ENCODE data around the gene SH3RF1. TPM values are rescaled to one million over a fixed set of nuclear protein-coding genes. Genes with fewer than 3 reads are reported as not detected.
"Not testable (repeated sequence)": the region's sequence is repeated elsewhere in the genome, so short reads cannot be mapped to it uniquely, and the experiment has no call there.

The SH3RF1 gene
- total RNA-seq, 1 experiment from 2014 or later, result 59.5 TPM

DNA sequence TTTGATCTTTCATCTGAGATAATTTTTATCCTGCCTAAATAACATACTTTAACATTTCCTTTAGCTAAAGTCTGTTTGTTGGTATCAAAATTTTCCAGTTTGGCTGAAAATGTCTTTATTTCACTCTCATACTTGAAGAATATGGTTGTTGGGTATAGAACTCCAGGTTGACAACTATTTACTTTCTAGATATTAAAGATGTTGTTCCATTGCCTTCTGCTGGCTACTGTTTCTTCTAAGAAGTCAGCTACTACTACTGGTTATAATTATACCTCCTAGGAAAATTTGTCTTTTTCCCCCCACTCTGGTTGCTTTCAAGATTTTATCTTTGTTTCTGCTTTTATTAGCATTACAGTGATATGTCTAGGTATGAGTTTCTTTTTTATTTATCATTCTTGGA, 75.7 kb downstream of the SH3RF1 start:
- peaks cover 5% of the 10 kb centered on the region; the same call in 1 of the 2 replicates for H4K20me1 ChIP-seq (ENCODE audit: insufficient read depth)
- no TSS peak for BruUV-seq (replicated peaks)
- POLR2A ChIA-PET, result interaction anchor here (0.6 kb wide), 1 partner anchor 60 kb away, joined by 5 read pairs; no protein-coding TSS in a partner anchor
- H3K9me2 ChIP-seq (ENCODE audit: insufficient read depth), result no peaks in the 10 kb centered on the region
- H3K9ac ChIP-seq (ENCODE audit: low read length), result no peak overlapping the region
- intact Hi-C loops (cut with micrococcal nuclease), result no loop called here
- H3K4me2 ChIP-seq (ENCODE audit: low read length), result no peak overlapping the region
- no peaks in the 10 kb centered on the region for H3K9me3 ChIP-seq (ENCODE audit: control insufficient read depth in 1 of 2, insufficient read depth in 1 of 2, low read depth in 1 of 2, low read length in 2 of 2)
- H3K4me1 ChIP-seq (ENCODE audit: control insufficient read depth in 1 of 2, insufficient read depth in 2 of 2, low read length in 2 of 2), result no peaks in the 10 kb centered on the region
- TF ChIP-seq SRF (IDR thresholded peaks at IDR 0.05; ENCODE audit: low read depth), result no peak
- TF ChIP-seq JUND (IDR thresholded peaks at IDR 0.05), result no peak
- RAD21 ChIA-PET (ENCODE audit: low non-redundant PET in 1 of 2, low total read pairs in 2 of 2, uncharacterized antibody in 2 of 2, unreplicated experiment in 2 of 2), result no interaction called here
- CTCF ChIA-PET, result no interaction called here
- DNase-seq (ENCODE audit: low read depth, low spot score) (no peak), ATAC-seq (no peak)
- no peak overlapping the region for H3K27ac ChIP-seq (ENCODE audit: low read depth, low read length)
- no peak overlapping the region for H3K4me3 ChIP-seq (replicated peaks in 1 of 2; ENCODE audit: low read depth in 1 of 2, low read length in 2 of 2)
- no peak overlapping the region for H2AFZ ChIP-seq (ENCODE audit: low read depth, low read length, poor library complexity, severe bottlenecking)
- H3K36me3 ChIP-seq (ENCODE audit: control insufficient read depth in 1 of 2, insufficient read depth in 2 of 2, low read length in 2 of 2), result no peaks in the 10 kb centered on the region
- peaks cover 91% of the 10 kb centered on the region for H3K79me2 ChIP-seq (ENCODE audit: insufficient read depth, low read length)
- no peaks in the 10 kb centered on the region for H3K27me3 ChIP-seq (ENCODE audit: insufficient read depth, low read length)

DNA sequence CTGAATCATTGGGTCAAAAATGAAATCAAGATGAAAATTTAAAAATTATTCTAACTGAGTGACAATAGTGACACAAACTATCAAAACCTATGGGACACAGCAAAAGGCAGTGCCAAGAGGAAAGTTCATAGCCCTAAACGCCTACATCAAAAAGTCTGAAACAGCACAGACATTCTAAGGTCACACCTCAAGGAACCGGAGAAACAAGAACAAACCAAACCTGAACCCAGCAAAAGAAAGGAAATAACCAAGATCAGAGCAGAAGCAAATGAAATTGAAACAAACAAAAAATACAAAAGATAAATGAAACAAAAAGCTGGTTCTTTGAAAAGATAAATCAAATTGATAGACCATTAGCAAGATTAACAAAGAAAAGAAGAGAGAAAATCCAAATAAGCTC, 80.8 kb downstream of the SH3RF1 start:
- DNase-seq (ENCODE audit: low read depth, low spot score); H3K9me3 ChIP-seq (ENCODE audit: control insufficient read depth in 1 of 2, insufficient read depth in 1 of 2, low read depth in 1 of 2, low read length in 2 of 2); intact Hi-C loops (cut with micrococcal nuclease); POLR2A ChIA-PET; H3K36me3 ChIP-seq (ENCODE audit: control insufficient read depth in 1 of 2, insufficient read depth in 2 of 2, low read length in 2 of 2); CTCF ChIA-PET; RAD21 ChIA-PET (ENCODE audit: low non-redundant PET in 1 of 2, low total read pairs in 2 of 2, uncharacterized antibody in 2 of 2, unreplicated experiment in 2 of 2); H3K9ac ChIP-seq (ENCODE audit: low read length); H2AFZ ChIP-seq (ENCODE audit: low read depth, low read length, poor library complexity, severe bottlenecking); H4K20me1 ChIP-seq (ENCODE audit: insufficient read depth); H3K4me3 ChIP-seq (replicated peaks in 1 of 2; ENCODE audit: low read depth in 1 of 2, low read length in 2 of 2); H3K27ac ChIP-seq (ENCODE audit: low read depth, low read length); H3K9me2 ChIP-seq (ENCODE audit: insufficient read depth); ATAC-seq; BruUV-seq (replicated peaks); H3K4me1 ChIP-seq (ENCODE audit: control insufficient read depth in 1 of 2, insufficient read depth in 2 of 2, low read length in 2 of 2); H3K4me2 ChIP-seq (ENCODE audit: low read length); H3K27me3 ChIP-seq (ENCODE audit: insufficient read depth, low read length): not testable (repeated sequence)
- H3K79me2 ChIP-seq (ENCODE audit: insufficient read depth, low read length), result peaks cover 96% of the 10 kb centered on the region

- Histone ChIP-seq H2AFZ (ENCODE audit: low read depth, low read length, poor library complexity, severe bottlenecking) (no peak overlapping the region), H3K9me3 (ENCODE audit: control insufficient read depth in 1 of 2, insufficient read depth in 1 of 2, low read depth in 1 of 2, low read length in 2 of 2) (no peaks in the 10 kb centered on the region), H3K9me2 (ENCODE audit: insufficient read depth) (no peaks in the 10 kb centered on the region), H3K4me3 (replicated peaks in 1 of 2; ENCODE audit: low read depth in 1 of 2, low read length in 2 of 2) (no peak overlapping the region), H3K27me3 (ENCODE audit: insufficient read depth, low read length) (no peaks in the 10 kb centered on the region), H3K36me3 (ENCODE audit: control insufficient read depth in 1 of 2, insufficient read depth in 2 of 2, low read length in 2 of 2) (no peaks in the 10 kb centered on the region), H3K4me2 (ENCODE audit: low read length) (no peak overlapping the region), H4K20me1 (ENCODE audit: insufficient read depth) (peaks cover 8% of the 10 kb centered on the region; the same call in 1 of the 2 replicates), H3K79me2 (ENCODE audit: insufficient read depth, low read length) (peaks cover 96% of the 10 kb centered on the region), H3K27ac (ENCODE audit: low read depth, low read length) (no peak overlapping the region), H3K4me1 (ENCODE audit: control insufficient read depth in 1 of 2, insufficient read depth in 2 of 2, low read length in 2 of 2) (peaks cover 7 to 10% of the 10 kb centered on the region in 2 experiments; a peak in 2 of 4 replicates), H3K9ac (ENCODE audit: low read length) (no peak overlapping the region)
- intact Hi-C loops (cut with micrococcal nuclease), result no loop called here
- ChIA-PET POLR2A (no interaction called here), CTCF (no interaction called here), RAD21 (ENCODE audit: low non-redundant PET in 1 of 2, low total read pairs in 2 of 2, uncharacterized antibody in 2 of 2, unreplicated experiment in 2 of 2) (no interaction called here)
- BruUV-seq (replicated peaks), result no TSS peak
- DNase-seq (ENCODE audit: low read depth, low spot score) (no peak), ATAC-seq (no peak)
- TF ChIP-seq ZFX (IDR thresholded peaks at IDR 0.05) (no peak), ATF3 (IDR thresholded peaks at IDR 0.05) (no peak), TCF7L2 (IDR thresholded peaks at IDR 0.05; ENCODE audit: borderline replicate concordance, extremely low read depth, insufficient read depth, insufficient read length) (no peak), MAX (IDR thresholded peaks at IDR 0.05) (no peak), FOSL1 (IDR thresholded peaks at IDR 0.05; ENCODE audit: low read depth) (no peak), YY1 (IDR thresholded peaks at IDR 0.05; ENCODE audit: extremely low read depth, insufficient replicate concordance, low read depth, low read length) (no peak), POLR2AphosphoS5 (IDR thresholded peaks at IDR 0.05; ENCODE audit: low read depth, low read length) (no peak), ELF1 (IDR thresholded peaks at IDR 0.05; ENCODE audit: borderline replicate concordance, low read depth) (no peak), SP1 (IDR thresholded peaks at IDR 0.05; ENCODE audit: low read depth) (no peak), POLR2A (IDR thresholded peaks at IDR 0.05; ENCODE audit: borderline replicate concordance, extremely low read depth, insufficient read depth, insufficient read length) (no peak), ZNF274 (IDR thresholded peaks at IDR 0.05; ENCODE audit: low read depth, low read length) (no peak), CBX3 (IDR thresholded peaks at IDR 0.05; ENCODE audit: low read depth) (no peak), EZH2phosphoT487 (IDR thresholded peaks at IDR 0.05; ENCODE audit: borderline replicate concordance) (no peak)
Observed at GRCh38 chr4:169189372-169189771, 81.4 kb downstream of the SH3RF1 start.
